TTC549 (cell line): Measurements from ENCODE around the gene SMIM5.

ENCODE experiments used
- FAIRE-seq: peaks from 2 replicates; lab custom pipeline; 2012; peaks lifted over from hg19 to GRCh38; lab: Jason Lieb, UNC

The SMIM5 gene

GRCh38 chr17:75603123-75603522, 30.1 kb upstream of the SMIM5 start:
- FAIRE-seq = no peak

GRCh38 chr17:75604034-75604695, 29.1 kb upstream of the SMIM5 start:
- FAIRE-seq = no peak

DNA sequence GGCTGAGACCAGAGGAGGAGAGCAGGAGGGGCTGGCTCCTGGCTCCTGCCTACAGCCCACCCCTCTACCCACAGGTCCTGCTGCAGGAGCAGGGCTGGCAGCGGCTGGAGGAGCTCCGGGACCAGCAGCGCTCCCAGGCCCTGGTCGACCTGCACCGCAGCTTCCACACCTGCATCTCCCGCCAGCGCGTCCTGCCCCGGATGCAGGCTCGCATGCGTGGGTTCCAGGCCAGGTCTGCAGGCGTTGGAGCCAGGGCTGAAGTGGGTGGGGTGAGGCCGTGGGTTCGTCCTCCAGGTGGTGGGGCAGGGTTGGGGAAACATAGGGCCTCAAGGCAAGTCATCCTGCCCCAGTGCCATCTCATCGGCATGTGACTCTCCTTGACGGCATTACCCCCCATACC, 27.4 kb upstream of the SMIM5 start:
- no peak for FAIRE-seq

DNA sequence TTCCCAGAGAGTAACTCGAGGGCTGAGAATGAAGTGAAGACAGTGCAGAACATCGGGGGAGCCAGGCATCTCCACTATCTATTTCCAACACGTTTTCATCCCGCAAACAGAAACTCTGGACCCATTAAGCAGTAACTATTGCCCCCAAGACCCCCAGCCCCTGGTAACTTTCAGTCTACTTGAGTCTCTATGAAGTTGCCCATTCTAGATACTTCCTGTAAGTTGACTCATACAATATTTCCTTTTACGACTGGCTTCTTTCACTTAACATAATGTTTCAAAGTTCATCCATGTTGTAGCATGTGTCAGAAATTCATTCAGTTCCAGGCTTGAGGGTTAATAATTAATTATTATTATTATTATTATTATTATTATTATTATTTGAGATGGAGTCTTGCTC, 26.1 kb upstream of the SMIM5 start:
- FAIRE-seq = no peak

DNA sequence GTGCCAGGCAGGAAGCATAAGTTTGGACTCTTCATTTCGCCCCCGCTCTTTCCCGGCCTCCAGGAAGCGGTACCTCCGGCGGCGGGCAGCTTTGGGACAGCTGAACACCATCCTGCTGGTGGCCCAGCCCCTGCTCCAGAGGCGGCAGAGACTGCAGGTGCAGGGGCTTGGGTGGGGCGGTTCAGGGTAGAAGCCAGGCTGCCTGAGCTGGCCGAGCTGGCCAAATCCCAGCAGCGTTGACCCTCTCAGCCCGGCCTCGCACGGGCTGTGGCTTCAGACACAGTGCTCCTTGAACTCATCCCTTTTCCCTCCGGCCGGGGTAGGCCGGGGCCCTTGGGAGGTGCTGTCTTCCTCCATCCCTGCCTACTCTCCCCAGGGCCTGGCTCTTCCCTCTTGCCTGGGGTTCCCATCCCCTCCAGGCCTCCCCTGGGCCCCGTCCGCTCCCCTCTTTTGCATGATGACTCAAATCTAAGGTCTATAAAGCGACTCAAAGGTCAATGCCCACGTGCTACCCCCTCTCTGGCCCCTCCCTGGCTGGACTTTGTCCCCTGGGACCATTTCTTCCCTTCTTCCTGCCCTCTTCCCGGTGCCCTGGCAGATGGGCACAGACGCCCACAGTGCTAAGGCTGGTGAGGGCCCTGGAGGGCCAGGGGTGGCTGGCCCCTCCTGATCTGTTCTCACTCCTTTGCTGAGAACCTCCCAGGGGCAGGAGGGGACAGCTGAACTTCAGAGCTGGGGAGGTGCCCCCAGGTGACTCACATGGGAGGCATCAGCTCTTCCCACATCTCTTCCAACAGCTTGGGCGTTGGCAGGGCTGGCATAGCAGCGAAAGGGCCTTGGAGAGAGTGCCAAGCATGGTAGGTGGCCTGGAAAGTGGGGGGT, 22.9 kb upstream of the SMIM5 start:
- no peak for FAIRE-seq

GRCh38 chr17:75611851-75612429, 21.3 kb upstream of the SMIM5 start:
- no peak for FAIRE-seq

DNA sequence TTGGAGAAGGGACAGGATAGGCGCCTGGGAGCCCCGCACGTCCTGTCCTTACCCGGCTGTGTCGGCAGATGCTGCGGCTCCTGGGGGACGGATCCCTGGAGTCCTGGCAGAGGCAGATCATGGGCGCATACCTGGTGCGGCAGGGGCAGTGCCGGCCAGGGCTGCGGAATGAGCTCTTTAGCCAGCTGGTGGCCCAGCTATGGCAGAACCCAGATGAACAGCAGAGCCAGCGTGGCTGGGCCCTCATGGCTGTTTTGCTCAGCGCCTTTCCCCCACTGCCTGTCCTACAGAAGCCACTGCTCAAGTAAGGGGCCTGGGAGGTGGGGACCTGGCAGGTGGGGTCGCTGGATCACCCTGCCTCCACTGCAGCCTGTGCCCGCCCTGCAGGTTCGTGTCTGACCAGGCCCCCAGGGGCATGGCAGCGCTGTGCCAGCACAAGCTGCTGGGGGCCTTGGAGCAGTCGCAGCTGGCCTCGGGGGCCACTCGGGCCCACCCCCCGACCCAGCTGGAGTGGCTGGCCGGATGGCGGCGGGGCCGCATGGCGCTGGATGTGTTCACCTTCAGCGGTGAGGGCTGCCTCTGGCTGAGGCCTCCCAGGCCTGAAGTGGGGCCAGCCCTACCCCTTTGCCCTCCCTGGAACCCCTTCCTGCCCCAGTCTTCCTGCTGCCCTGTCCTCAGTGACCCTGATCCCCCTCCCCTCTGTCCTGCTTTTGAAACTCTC, 20.2 kb upstream of the SMIM5 start:
- FAIRE-seq = no peak

- no peak for FAIRE-seq
Observed at GRCh38 chr17:75614006-75614405, 19.2 kb upstream of the SMIM5 start.

DNA sequence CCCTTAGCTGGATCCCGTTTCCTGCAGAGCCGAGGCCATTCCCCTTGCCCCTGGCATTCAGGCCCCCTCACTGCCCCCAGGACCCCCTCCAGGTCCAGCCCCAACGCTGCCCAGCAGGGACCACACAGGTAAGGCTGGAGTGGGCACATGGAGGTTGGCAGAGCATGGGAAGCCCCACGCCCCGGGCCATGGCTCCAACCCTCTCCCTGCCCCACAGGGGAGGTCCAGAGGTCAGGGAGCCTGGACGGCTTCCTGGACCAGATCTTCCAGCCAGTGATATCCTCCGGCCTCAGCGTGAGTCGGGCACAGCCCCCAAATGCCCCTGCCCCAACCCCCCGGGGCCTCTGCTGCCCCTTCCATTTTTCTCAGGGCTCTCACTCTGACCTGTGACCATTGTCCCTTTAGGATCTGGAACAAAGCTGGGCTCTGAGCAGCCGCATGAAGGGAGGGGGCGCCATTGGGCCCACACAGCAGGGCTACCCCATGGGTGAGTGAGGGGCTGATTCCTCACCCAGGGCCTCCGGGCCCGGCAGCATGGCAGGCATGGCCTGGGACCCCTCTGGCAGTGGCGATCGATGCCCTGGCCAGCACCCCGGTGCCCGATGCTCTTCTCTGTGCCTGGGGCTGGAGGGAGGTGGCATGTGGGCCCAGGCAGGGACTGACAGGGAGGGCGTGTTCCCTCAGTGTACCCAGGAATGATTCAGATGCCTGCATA, 18.5 kb upstream of the SMIM5 start:
- no peak for FAIRE-seq

GRCh38 chr17:75615301-75615700, 17.9 kb upstream of the SMIM5 start:
- no peak for FAIRE-seq

DNA sequence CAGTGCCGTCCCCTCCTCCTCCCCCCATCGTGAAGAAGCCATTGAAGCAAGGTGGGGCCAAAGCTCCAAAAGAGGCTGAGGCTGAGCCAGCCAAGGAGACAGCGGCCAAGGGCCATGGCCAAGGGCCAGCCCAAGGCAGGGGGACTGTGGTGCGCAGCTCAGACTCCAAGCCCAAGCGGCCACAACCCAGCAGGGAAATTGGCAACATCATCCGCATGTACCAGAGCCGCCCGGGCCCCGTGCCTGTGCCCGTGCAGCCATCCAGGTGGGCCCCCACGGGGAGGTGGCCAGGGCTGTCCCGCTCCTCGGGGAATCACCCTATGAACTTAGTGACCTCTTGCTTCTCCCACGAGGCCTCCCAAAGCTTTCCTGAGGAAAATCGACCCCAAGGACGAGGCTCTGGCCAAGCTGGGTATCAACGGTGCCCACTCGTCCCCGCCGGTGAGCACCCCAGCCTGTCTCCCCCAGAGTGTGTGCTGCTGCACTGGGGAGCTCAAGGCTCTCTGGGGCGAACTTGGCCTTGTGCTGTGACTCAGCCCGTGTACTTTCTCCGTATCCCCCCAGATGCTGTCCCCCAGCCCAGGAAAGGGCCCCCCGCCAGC, 16.6 kb upstream of the SMIM5 start:
- no peak for FAIRE-seq

GRCh38 chr17:75617218-75617617, 16.0 kb upstream of the SMIM5 start:
- FAIRE-seq = no peak

DNA sequence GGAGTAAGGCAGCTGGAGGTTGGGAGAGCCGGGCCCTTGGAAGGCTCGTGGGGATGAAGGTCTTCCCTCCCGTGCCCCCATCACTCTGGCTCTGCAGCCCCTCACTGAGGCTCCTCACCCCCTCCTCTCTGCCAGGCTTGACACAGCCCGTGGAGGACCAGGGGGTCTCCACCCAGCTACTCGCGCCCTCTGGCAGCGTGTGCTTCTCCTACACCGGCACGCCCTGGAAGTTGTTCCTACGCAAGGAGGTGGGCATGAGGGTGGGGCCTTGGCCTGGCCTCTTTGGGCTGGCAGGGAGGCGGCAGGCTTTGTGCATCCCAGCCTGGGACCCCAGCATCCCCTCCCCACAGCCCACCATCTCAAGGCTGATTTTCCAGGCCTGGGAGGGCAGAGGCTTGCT, 15.6 kb upstream of the SMIM5 start:
- FAIRE-seq = no peak

DNA sequence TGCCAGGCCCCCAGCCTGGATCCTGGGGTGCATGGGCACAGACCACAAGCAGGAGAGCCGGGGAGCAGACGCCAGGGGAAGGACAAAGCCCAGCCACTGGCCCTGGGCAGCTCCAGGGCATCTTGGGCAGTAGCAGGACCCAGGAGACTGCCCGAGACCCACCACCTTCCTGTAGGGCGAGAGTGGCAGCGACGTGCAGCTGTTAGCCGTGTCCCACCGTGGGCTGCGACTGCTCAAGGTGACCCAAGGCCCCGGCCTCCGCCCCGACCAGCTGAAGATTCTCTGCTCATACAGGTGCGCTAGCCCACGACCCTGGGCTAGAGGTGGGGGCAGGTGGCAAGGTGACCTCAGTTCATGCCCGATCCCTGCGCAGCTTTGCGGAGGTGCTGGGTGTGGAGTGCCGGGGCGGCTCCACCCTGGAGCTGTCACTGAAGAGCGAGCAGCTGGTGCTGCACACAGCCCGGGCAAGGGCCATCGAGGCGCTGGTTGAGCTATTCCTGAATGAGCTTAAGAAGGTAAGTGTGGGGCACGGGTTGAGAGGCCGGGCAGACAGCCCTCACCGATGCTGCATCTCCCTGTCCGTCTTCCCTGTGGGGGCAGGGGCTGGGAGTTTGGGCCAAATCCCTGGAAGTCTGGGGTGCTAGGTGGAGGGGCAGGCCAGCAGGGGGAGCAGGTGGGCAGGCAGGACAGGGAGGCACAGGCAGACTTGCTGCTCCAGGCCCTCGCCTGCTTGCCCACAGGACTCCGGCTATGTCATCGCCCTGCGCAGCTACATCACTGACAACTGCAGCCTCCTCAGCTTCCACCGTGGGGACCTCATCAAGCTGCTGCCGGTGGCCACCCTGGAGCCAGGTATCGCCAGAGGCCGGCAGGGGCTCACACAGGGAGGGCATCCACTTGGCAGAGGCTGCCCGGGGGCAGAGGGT, 13.5 kb upstream of the SMIM5 start:
- no peak for FAIRE-seq

DNA sequence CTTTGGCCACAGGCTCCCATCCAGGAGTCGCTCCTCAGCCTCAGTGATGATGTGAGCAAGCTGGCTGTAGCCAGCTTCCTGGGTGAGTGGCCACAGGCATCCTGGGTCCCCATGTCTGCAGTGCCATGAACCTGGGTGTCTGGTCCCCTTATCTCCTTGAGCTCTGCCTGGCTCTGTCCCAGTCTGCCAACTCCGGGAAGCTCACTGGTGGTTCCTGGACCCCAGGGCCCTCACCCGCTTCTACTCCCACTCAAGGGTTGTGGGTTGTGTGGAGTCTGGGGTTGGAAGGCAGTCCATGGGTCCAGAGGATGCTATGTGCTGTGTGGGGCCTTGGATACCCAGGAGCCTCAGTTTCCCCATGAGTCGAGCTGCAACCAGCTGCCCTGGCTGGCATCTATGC, 11.7 kb upstream of the SMIM5 start:
- FAIRE-seq = no peak

DNA sequence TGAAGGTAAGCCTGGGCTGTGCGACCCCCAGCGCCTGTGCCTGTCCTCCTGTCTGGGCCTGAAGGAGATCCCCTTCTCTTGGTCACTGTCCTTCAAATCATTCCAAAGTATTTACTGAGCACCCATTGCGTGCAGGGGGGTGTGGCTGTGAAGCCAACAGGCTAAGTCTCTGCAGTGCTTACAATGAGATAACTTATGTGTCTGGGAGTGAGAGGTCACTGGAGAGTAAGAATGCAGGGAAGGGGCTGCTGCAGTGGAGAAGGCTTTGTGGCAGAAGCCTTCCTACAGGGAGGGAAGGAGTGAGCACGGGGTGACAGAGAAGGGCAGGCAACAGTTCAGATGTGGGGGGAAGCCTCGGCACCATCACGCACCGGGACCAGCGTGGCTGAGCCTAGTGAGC, 11.2 kb upstream of the SMIM5 start:
- FAIRE-seq = no peak

DNA sequence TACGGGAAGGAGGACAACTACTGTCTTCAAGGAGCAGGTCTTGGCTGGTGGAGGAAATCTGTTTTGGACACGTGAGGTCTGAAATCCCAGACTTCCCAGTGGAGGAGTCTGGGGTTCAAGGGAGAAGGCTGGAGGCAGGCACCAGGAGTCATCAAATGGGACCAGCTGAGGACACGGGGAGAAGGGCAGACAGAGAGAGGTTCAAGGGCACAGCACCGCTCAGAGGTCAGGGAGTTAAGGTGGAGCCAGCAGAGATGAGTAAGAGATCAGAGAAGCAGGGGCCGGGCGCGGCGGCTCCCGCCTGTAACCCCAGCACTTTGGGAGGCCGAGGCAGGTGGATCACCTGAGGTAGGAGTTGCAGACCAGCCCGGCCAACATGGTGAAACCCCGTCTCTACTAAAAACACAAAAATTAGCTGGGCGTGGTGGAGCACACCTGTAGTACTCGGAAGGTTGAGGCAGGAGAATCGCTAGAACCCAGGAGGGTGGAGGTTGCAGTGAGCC, 10.4 kb upstream of the SMIM5 start:
- FAIRE-seq = no peak

GRCh38 chr17:75623386-75623785, 9.8 kb upstream of the SMIM5 start:
- no peak for FAIRE-seq

- FAIRE-seq = no peak
Observed at GRCh38 chr17:75624021-75624420, 9.2 kb upstream of the SMIM5 start.

DNA sequence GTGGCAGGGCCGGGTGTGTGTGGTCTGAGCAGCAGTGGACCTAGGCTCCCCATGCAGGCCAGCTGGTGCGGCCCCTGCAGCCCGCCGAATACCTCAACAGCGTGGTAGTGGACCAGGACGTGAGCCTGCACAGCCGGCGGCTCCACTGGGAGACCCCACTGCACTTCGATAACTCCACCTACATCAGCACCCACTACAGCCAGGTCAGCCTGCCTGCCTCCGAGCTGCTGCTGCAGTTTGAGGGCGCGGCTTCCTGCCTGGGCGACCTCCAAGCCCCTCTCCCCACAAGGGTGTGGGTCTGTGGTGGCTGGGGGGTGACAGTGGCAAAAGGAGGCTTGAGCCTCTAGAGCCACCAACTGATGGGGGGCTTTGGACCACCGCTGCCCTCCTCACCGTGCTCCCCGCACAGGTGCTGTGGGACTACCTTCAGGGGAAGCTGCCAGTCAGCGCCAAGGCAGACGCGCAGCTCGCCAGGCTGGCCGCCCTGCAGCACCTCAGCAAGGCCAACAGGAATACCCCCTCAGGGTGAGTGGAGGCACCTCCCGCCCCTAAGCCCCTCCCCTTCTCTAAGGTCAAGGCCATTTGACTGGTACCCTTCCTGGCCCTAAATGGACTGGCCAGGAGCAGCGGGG, 8.4 kb upstream of the SMIM5 start:
- no peak for FAIRE-seq
